Non-pigmented ciliary epithelial cell (primary cell): ENCODE measurements around the gene RXRB.
A peak's percentile ranks its signal among the peaks of the same experiment; 100 is the strongest.
"Not testable (repeated sequence)": the region's sequence is repeated elsewhere in the genome, so short reads cannot be mapped to it uniquely, and the experiment has no call there.

Source experiments
- DNase-seq: peaks from one replicate; pipeline ENCODE4 v3.0.0-alpha.2; 2010; ENCODE audit warnings: low read depth

Gene RXRB

GRCh38 chr6:33200219-33201146, at the start of gene RXRB, which contains the start of gene SLC39A7:
RXRB (minus strand) TSS chr6:33200665; CDS start chr6:33200476, 189 bp downstream.
SLC39A7 (plus strand) TSS chr6:33200867; CDS start chr6:33201246, 379 bp downstream.
- peak; percentile 98 for DNase-seq

GRCh38 chr6:33249732-33250630, 49.5 kb upstream of the RXRB start:
- DNase-seq, result peak; percentile 60

- peak; percentile 94 for DNase-seq
These were observed 48.7 kb upstream of the RXRB start for GRCh38 chr6:33248932-33249731.

GRCh38 chr6:33248643-33248931, 48.1 kb upstream of the RXRB start:
- no peak for DNase-seq

GRCh38 chr6:33247977-33248642, 47.6 kb upstream of the RXRB start:
- no peak for DNase-seq

GRCh38 chr6:33243476-33243875, 43.0 kb upstream of the RXRB start:
- no peak for DNase-seq

GRCh38 chr6:33241968-33242367, 41.5 kb upstream of the RXRB start:
- no peak for DNase-seq

GRCh38 chr6:33237741-33238140, 37.3 kb upstream of the RXRB start:
- DNase-seq, result no peak

GRCh38 chr6:33236852-33237251, 36.4 kb upstream of the RXRB start:
- no peak for DNase-seq

GRCh38 chr6:33236328-33236727, 35.9 kb upstream of the RXRB start:
- DNase-seq, result no peak

- DNase-seq, result no peak
These were observed 34.8 kb upstream of the RXRB start for GRCh38 chr6:33235221-33235634.

GRCh38 chr6:33226503-33227120, 26.1 kb upstream of the RXRB start:
- DNase-seq, result not testable (repeated sequence)

- DNase-seq, result no peak
These were observed 17.2 kb upstream of the RXRB start for GRCh38 chr6:33217681-33218080.

GRCh38 chr6:33217246-33217645, 16.8 kb upstream of the RXRB start:
- DNase-seq, result no peak

- DNase-seq, result no peak
These were observed 15.7 kb upstream of the RXRB start for GRCh38 chr6:33216117-33216649.

- DNase-seq, result no peak
These were observed 15.0 kb upstream of the RXRB start for GRCh38 chr6:33215271-33216116.

- no peak for DNase-seq
These were observed 13.5 kb upstream of the RXRB start for GRCh38 chr6:33213989-33214335.

- DNase-seq, result no peak
These were observed 12.9 kb upstream of the RXRB start for GRCh38 chr6:33213166-33213988.

GRCh38 chr6:33212857-33213165, 12.3 kb upstream of the RXRB start:
- no peak for DNase-seq
